Raji (cell line): ENCODE measurements around the gene SLC9A9.

Experiments
- POLR2A ChIP-seq: IDR thresholded peaks from 2 replicates; pipeline ENCODE4 v1.6.1; 2011; ENCODE audit warnings: low read depth, low read length, control low read depth; ENCODE audit not compliant: insufficient read depth

SLC9A9 gene

GRCh38 chr3:143661677-143662076 is 186.6 kb downstream of the SLC9A9 start:
- no peak for TF ChIP-seq POLR2A

GRCh38 chr3:143658861-143659260 is 189.4 kb downstream of the SLC9A9 start:
- TF ChIP-seq POLR2A = no peak

- TF ChIP-seq POLR2A = no peak
These were observed 190.2 kb downstream of the SLC9A9 start for GRCh38 chr3:143658116-143658515.

- no peak for TF ChIP-seq POLR2A
These were observed 190.9 kb downstream of the SLC9A9 start for GRCh38 chr3:143657391-143657790.

GRCh38 chr3:143654906-143655305 is 193.4 kb downstream of the SLC9A9 start:
- TF ChIP-seq POLR2A = no peak

- TF ChIP-seq POLR2A = no peak
These were observed 194.3 kb downstream of the SLC9A9 start for GRCh38 chr3:143653935-143654334.

GRCh38 chr3:143653493-143653892 is 194.8 kb downstream of the SLC9A9 start:
- no peak for TF ChIP-seq POLR2A

GRCh38 chr3:143652118-143652517 is 196.2 kb downstream of the SLC9A9 start:
- no peak for TF ChIP-seq POLR2A

GRCh38 chr3:143650827-143651226 is 197.4 kb downstream of the SLC9A9 start:
- no peak for TF ChIP-seq POLR2A

GRCh38 chr3:143650120-143650519 is 198.1 kb downstream of the SLC9A9 start:
- TF ChIP-seq POLR2A = no peak

- no peak for TF ChIP-seq POLR2A
These were observed 199.6 kb downstream of the SLC9A9 start for GRCh38 chr3:143648708-143649107.

GRCh38 chr3:143648218-143648617 is 200.1 kb downstream of the SLC9A9 start:
- TF ChIP-seq POLR2A = no peak

- no peak for TF ChIP-seq POLR2A
These were observed 203.7 kb downstream of the SLC9A9 start for GRCh38 chr3:143644370-143645089.

GRCh38 chr3:143643905-143644304 is 204.4 kb downstream of the SLC9A9 start:
- no peak for TF ChIP-seq POLR2A

- TF ChIP-seq POLR2A = no peak
These were observed 207.5 kb downstream of the SLC9A9 start for GRCh38 chr3:143640774-143641173.

GRCh38 chr3:143637133-143637532 is 211.1 kb downstream of the SLC9A9 start:
- TF ChIP-seq POLR2A = no peak

GRCh38 chr3:143634991-143635390 is 213.3 kb downstream of the SLC9A9 start:
- TF ChIP-seq POLR2A = no peak

- TF ChIP-seq POLR2A = no peak
These were observed 213.8 kb downstream of the SLC9A9 start for GRCh38 chr3:143634427-143634826.

GRCh38 chr3:143633816-143634215 is 214.5 kb downstream of the SLC9A9 start:
- no peak for TF ChIP-seq POLR2A
